SK-N-SH (cell line): ENCODE data around the gene KEL. TPM values are rescaled to one million over a fixed set of nuclear protein-coding genes. Genes with fewer than 3 reads are reported as not detected.

ENCODE experiments used
- CTCF ChIA-PET: fragments of 300-600, 350-600 bp; formaldehyde crosslinking; extraction: SDS; loops from one replicate; lab custom pipeline; 2021; lab: Yijun Ruan, JAX
- POLR2A ChIA-PET: fragments of 350-600 bp; sonication (Branson Sonifier 250); formaldehyde crosslinking; extraction: SDS; loops from one replicate; lab custom pipeline; 2020; ENCODE audit warnings: antibody characterized with exemption, inconsistent platforms; lab: Yijun Ruan, JAX
- DNase-seq: peaks from one replicate; pipeline ENCODE4 v3.0.0; 2012
- H2AFZ ChIP-seq: fragments of 200-600 bp; sonication (generic); 2 replicates; pipeline ENCODE4 v1.8.1; 2016; ENCODE audit warnings: antibody characterized with exemption, mild to moderate bottlenecking, low read depth
- H3F3A ChIP-seq: fragments of 200-600 bp; sonication (generic); replicated peaks from 2 replicates; pipeline ENCODE3; 2016; ENCODE audit warnings: antibody characterized with exemption, mild to moderate bottlenecking; ENCODE audit not compliant: insufficient read depth
- H3K27ac ChIP-seq, 2 experiments: fragments of 200-500 bp in 1 of 2; fragments of 200-600 bp in 1 of 2; sonication (Bioruptor generic) in 1 of 2; sonication (generic), shearing (Covaris generic) in 1 of 2; 2 replicates each; pipeline versions ENCODE4 v1.5.1 to v1.6.1; 2014 to 2016; ENCODE audit warnings: low read depth in 2 of 2, inconsistent platforms in 1 of 2, low read length in 1 of 2, mild to moderate bottlenecking in 1 of 2, mixed read lengths in 1 of 2
- H3K27me3 ChIP-seq: fragments of 200-600 bp; sonication (generic), shearing (Covaris generic); 2 replicates; pipeline ENCODE4 v1.6.1; 2016; ENCODE audit warnings: mixed run types; ENCODE audit not compliant: insufficient read depth
- H3K36me3 ChIP-seq, 2 experiments: fragments of 200-500 bp in 1 of 2; fragments of 200-600 bp in 1 of 2; sonication (Bioruptor generic) in 1 of 2; sonication (generic) in 1 of 2; replicated peaks in 1 of 2; 2 replicates each; pipeline versions ENCODE3 to v1.5.1; 2014 to 2016; ENCODE audit warnings: low read length in 1 of 2, mild to moderate bottlenecking in 1 of 2; ENCODE audit not compliant: insufficient read depth in 2 of 2, control insufficient read depth in 1 of 2
- H3K4me1 ChIP-seq, 2 experiments: fragments of 200-500 bp in 1 of 2; fragments of 200-600 bp in 1 of 2; sonication (Bioruptor generic) in 1 of 2; sonication (generic), shearing (Covaris generic) in 1 of 2; 2 replicates each; pipeline versions ENCODE4 v1.5.1 to v1.6.1; 2014 to 2016; ENCODE audit warnings: low read depth in 1 of 2, low read length in 1 of 2, mixed run types in 1 of 2; ENCODE audit not compliant: insufficient read depth in 2 of 2, control insufficient read depth in 1 of 2
- H3K4me2 ChIP-seq: fragments of 200-600 bp; sonication (generic), shearing (Covaris generic); 2 replicates; pipeline ENCODE4 v1.6.1; 2017; ENCODE audit warnings: mixed run types
- H3K4me3 ChIP-seq, 2 experiments: fragments of 200-500 bp in 1 of 2; fragments of 200-600 bp in 1 of 2; sonication (Bioruptor generic) in 1 of 2; sonication (generic), shearing (Covaris generic) in 1 of 2; 2 replicates each; pipeline versions ENCODE4 v1.5.1 to v1.8.1; 2014 to 2016; ENCODE audit warnings: low read depth in 2 of 2, inconsistent platforms in 1 of 2, low read length in 1 of 2, mild to moderate bottlenecking in 1 of 2, mixed read lengths in 1 of 2, moderate library complexity in 1 of 2
- H3K79me2 ChIP-seq: fragments of 200-600 bp; sonication (generic); 2 replicates; pipeline ENCODE4 v1.8.1; 2017; ENCODE audit warnings: mild to moderate bottlenecking; ENCODE audit not compliant: insufficient read depth
- H3K9ac ChIP-seq: fragments of 200-600 bp; sonication (generic); 2 replicates; pipeline ENCODE4 v1.6.1; 2017; ENCODE audit warnings: mixed run types
- H3K9me2 ChIP-seq: fragments of 200-600 bp; sonication (generic); 2 replicates; pipeline ENCODE4 v1.6.1; 2017; ENCODE audit warnings: mixed run types
- H3K9me3 ChIP-seq: fragments of 200-600 bp; sonication (generic); 2 replicates; pipeline ENCODE4 v1.6.1; 2017; ENCODE audit warnings: mixed run types, mild to moderate bottlenecking, moderate library complexity
- H4K20me1 ChIP-seq: fragments of 200-600 bp; sonication (generic); 2 replicates; pipeline ENCODE4 v1.6.1; 2017; ENCODE audit warnings: mild to moderate bottlenecking, mixed run types; ENCODE audit not compliant: insufficient read depth
- ELF1 ChIP-seq: IDR thresholded peaks from 2 replicates; pipeline ENCODE4 v1.4.0; 2012
- FOXJ3 ChIP-seq: sonication (generic); formaldehyde crosslinking; IDR thresholded peaks from 2 replicates; pipeline ENCODE4 v1.5.1; 2020; ENCODE audit warnings: mild to moderate bottlenecking, missing genetic modification reagents
- FOXM1 ChIP-seq: IDR thresholded peaks from 2 replicates; pipeline ENCODE4 v1.4.0; 2012; ENCODE audit warnings: low read depth, mild to moderate bottlenecking
- GABPA ChIP-seq: IDR thresholded peaks from 2 replicates; pipeline ENCODE4 v1.4.0; 2012; ENCODE audit warnings: low read depth, mild to moderate bottlenecking
- GATA2 ChIP-seq: sonication (generic); formaldehyde crosslinking; IDR thresholded peaks from 2 replicates; pipeline ENCODE4 v1.5.0; 2020; ENCODE audit warnings: mild to moderate bottlenecking, missing genetic modification reagents
- IRF3 ChIP-seq: fragments of 150-350 bp; IDR thresholded peaks from 2 replicates; pipeline ENCODE4 v1.6.1; 2016; ENCODE audit warnings: mild to moderate bottlenecking, low read depth, low read length
- NFIC ChIP-seq: IDR thresholded peaks from 2 replicates; pipeline ENCODE4 v1.4.0; 2012; ENCODE audit warnings: borderline replicate concordance
- POLR2AphosphoS5 ChIP-seq: IDR thresholded peaks from 2 replicates; pipeline ENCODE4 v1.6.1; 2012; ENCODE audit warnings: low read depth, low read length
- RAD21 ChIP-seq: IDR thresholded peaks from 2 replicates; pipeline ENCODE4 v1.6.1; 2012; ENCODE audit warnings: mild to moderate bottlenecking, low read length
- RFX5 ChIP-seq: IDR thresholded peaks from 2 replicates; pipeline ENCODE4 v1.6.1; 2012; ENCODE audit warnings: mild to moderate bottlenecking, improper control_type of control experiment, low read length
- SIN3A ChIP-seq: IDR thresholded peaks from 2 replicates; pipeline ENCODE4 v1.6.1; 2012; ENCODE audit warnings: low read depth, mild to moderate bottlenecking, low read length, moderate library complexity, borderline replicate concordance
- SMC3 ChIP-seq: IDR thresholded peaks from 2 replicates; pipeline ENCODE4 v1.6.1; 2012; ENCODE audit warnings: low read depth, low read length, improper control_type of control experiment
- TAF1 ChIP-seq: IDR thresholded peaks from 2 replicates; pipeline ENCODE4 v1.6.1; 2012; ENCODE audit warnings: low read depth, mild to moderate bottlenecking, low read length, moderate library complexity, borderline replicate concordance
- YY1 ChIP-seq: IDR thresholded peaks from 2 replicates; pipeline ENCODE4 v1.4.0; 2012; ENCODE audit warnings: low read depth, mild to moderate bottlenecking
- WGBS: methylation state at CpG from one replicate; pipeline ENCODE4 v1.1.6; 2017; ENCODE audit warnings: low lambda C conversion rate; 5-methylcytosine and 5-hydroxymethylcytosine counted together
- polyA plus RNA-seq, 3 experiments: library from polyadenylated mRNA; depleted of rRNA; stranded (reverse); fragments of >200 nt; gene quantifications; 2 replicates each; pipeline ENCODE4 v1.2.3, GENCODE V29; 2012
- TF ChIP-seq, protein P1 (sequence below): fragments of 200-600 bp; sonication (generic); IDR thresholded peaks from 2 replicates; pipeline ENCODE4 v1.6.1; 2017; ENCODE audit warnings: antibody characterized with exemption, mild to moderate bottlenecking, moderate library complexity

KEL gene
- polyA plus RNA-seq, 1 of the 3 experiments (the other 2 are of a cell fraction): 0.05 TPM

GRCh38 chr7:143000648-143001047 lies 38.5 kb upstream of the KEL start:
- H3K79me2 ChIP-seq: no peaks in the 10 kb centered on the region
- H3K9me3 ChIP-seq: no peaks in the 10 kb centered on the region
- H3K27me3 ChIP-seq: no peaks in the 10 kb centered on the region; the same call in 1 of the 2 replicates
- no peak overlapping the region for H2AFZ ChIP-seq
- no peaks in the 10 kb centered on the region for H3K36me3 ChIP-seq
- no peak overlapping the region for H3K27ac ChIP-seq
- H3K4me2 ChIP-seq: no peak overlapping the region
- ChIA-PET POLR2A (no interaction called here), CTCF (interaction anchor here (0.6 to 23.7 kb wide), 6 partner anchors 9 to 466 kb away, joined by 3 to 450 read pairs (median 20); partner anchors contain the start of gene TAS2R40)
- H4K20me1 ChIP-seq: no peaks in the 10 kb centered on the region
- no peak overlapping the region for H3K9ac ChIP-seq
- WGBS: 16% methylated on average over 2 of the region's 2 CpGs
- no peak for TF ChIP-seq FOXJ3 (CRISPR knock-in tag)
- TF ChIP-seq RFX5: no peak
- TF ChIP-seq TAF1: no peak
- TF ChIP-seq NFIC: no peak
- TF ChIP-seq FOXM1: no peak
- no peak for DNase-seq
- H3K4me1 ChIP-seq: no peaks in the 10 kb centered on the region
- H3F3A ChIP-seq: no peaks in the 10 kb centered on the region
- H3K4me3 ChIP-seq: no peak overlapping the region
- H3K9me2 ChIP-seq: no peaks in the 10 kb centered on the region

GRCh38 chr7:142999793-143000192 lies 37.6 kb upstream of the KEL start:
- no peak overlapping the region for H3K4me2 ChIP-seq
- H3K27ac ChIP-seq: no peak overlapping the region
- TF ChIP-seq SIN3A (no peak), ELF1 (no peak), RFX5 (no peak), IRF3 (no peak), POLR2AphosphoS5 (no peak), SMC3 (no peak), RAD21 (no peak), TAF1 (no peak), GABPA (no peak), YY1 (no peak), GATA2 (CRISPR knock-in tag) (no peak)
- TF ChIP-seq, protein P1, sequence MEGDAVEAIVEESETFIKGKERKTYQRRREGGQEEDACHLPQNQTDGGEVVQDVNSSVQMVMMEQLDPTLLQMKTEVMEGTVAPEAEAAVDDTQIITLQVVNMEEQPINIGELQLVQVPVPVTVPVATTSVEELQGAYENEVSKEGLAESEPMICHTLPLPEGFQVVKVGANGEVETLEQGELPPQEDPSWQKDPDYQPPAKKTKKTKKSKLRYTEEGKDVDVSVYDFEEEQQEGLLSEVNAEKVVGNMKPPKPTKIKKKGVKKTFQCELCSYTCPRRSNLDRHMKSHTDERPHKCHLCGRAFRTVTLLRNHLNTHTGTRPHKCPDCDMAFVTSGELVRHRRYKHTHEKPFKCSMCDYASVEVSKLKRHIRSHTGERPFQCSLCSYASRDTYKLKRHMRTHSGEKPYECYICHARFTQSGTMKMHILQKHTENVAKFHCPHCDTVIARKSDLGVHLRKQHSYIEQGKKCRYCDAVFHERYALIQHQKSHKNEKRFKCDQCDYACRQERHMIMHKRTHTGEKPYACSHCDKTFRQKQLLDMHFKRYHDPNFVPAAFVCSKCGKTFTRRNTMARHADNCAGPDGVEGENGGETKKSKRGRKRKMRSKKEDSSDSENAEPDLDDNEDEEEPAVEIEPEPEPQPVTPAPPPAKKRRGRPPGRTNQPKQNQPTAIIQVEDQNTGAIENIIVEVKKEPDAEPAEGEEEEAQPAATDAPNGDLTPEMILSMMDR: no peak
- no peaks in the 10 kb centered on the region for H3F3A ChIP-seq
- no peak overlapping the region for H3K4me3 ChIP-seq
- H3K4me1 ChIP-seq: no peaks in the 10 kb centered on the region
- no peaks in the 10 kb centered on the region for H3K79me2 ChIP-seq
- CTCF ChIA-PET: interaction anchor here (0.6 to 23.7 kb wide), 4 partner anchors 9 to 220 kb away, joined by 3 to 450 read pairs (median 16); partner anchors contain the start of genes EPHB6 and TAS2R40
- H3K36me3 ChIP-seq: no peaks in the 10 kb centered on the region
- H2AFZ ChIP-seq: no peak overlapping the region
- POLR2A ChIA-PET: no interaction called here
- no peaks in the 10 kb centered on the region for H4K20me1 ChIP-seq
- no peaks in the 10 kb centered on the region for H3K9me3 ChIP-seq
- no peak for DNase-seq
- H3K9ac ChIP-seq: no peak overlapping the region
- H3K27me3 ChIP-seq: no peaks in the 10 kb centered on the region; the same call in 1 of the 2 replicates
- no peaks in the 10 kb centered on the region for H3K9me2 ChIP-seq
